GM23338 (cell line): ENCODE results near the gene TBC1D21. TPM values are rescaled to one million over a fixed set of nuclear protein-coding genes. Genes with fewer than 3 reads are reported as not detected.

Experiments used
- ATAC-seq: fragments of 200-7000 bp; cut with Tn5 transposase; 3 replicates; pipeline ENCODE4 v1.9.1; 2020
- DNase-seq: peaks from one replicate; pipeline ENCODE4 v3.0.0-alpha.2; 2015; ENCODE audit warnings: low spot score
- H2AFZ ChIP-seq: fragments of 200-600 bp; sonication (generic); 2 replicates; pipeline ENCODE4 v1.8.0; 2016; ENCODE audit warnings: antibody characterized with exemption, mild to moderate bottlenecking, moderate library complexity
- H3F3A ChIP-seq: fragments of 200-600 bp; sonication (generic); replicated peaks from 2 replicates; pipeline ENCODE4 v1.8.0; 2017; ENCODE audit warnings: antibody characterized with exemption, mixed run types, low read depth
- H3K27ac ChIP-seq: fragments of 200-600 bp; sonication (generic); 2 replicates; pipeline ENCODE4 v1.6.1; 2016; ENCODE audit warnings: low read depth
- H3K27me3 ChIP-seq: fragments of 200-600 bp; sonication (generic); 2 replicates; pipeline ENCODE4 v1.8.0; 2016; ENCODE audit warnings: mild to moderate bottlenecking, mixed run types, moderate library complexity; ENCODE audit not compliant: insufficient read depth
- H3K36me3 ChIP-seq: fragments of 200-600 bp; sonication (generic); 2 replicates; pipeline ENCODE4 v1.8.0; 2016; ENCODE audit warnings: mild to moderate bottlenecking; ENCODE audit not compliant: insufficient read depth
- H3K4me1 ChIP-seq: fragments of 200-600 bp; sonication (generic); 2 replicates; pipeline ENCODE4 v1.8.0; 2016; ENCODE audit warnings: mild to moderate bottlenecking, moderate library complexity; ENCODE audit not compliant: insufficient read depth
- H3K4me2 ChIP-seq: fragments of 200-600 bp; sonication (generic); 2 replicates; pipeline ENCODE4 v1.7.1; 2017; ENCODE audit warnings: mixed run types
- H3K4me3 ChIP-seq: fragments of 200-600 bp; sonication (generic); 2 replicates; pipeline ENCODE4 v1.6.1; 2016; ENCODE audit warnings: mixed run types
- H3K79me2 ChIP-seq: fragments of 200-600 bp; sonication (generic); replicated peaks from 2 replicates; pipeline ENCODE4 v1.8.0; 2017; ENCODE audit warnings: mild to moderate bottlenecking; ENCODE audit not compliant: insufficient read depth
- H3K9me2 ChIP-seq: fragments of 200-600 bp; sonication (generic); 2 replicates; pipeline ENCODE4 v1.8.0; 2017; ENCODE audit not compliant: insufficient read depth
- H4K20me1 ChIP-seq: fragments of 200-600 bp; sonication (generic); replicated peaks from 2 replicates; pipeline ENCODE4 v1.8.0; 2017; ENCODE audit warnings: mild to moderate bottlenecking; ENCODE audit not compliant: insufficient read depth
- H3K27ac Mint-ChIP-seq: 2 replicates; pipeline ENCODE4 v1.8.0; 2020; ENCODE audit warnings: inconsistent platforms, mild to moderate bottlenecking, moderate library complexity, mixed read lengths
- H3K27me3 Mint-ChIP-seq: 3 replicates; pipeline ENCODE4 v1.8.0; 2022; ENCODE audit warnings: low read depth, mild to moderate bottlenecking, moderate library complexity, mixed read lengths, inconsistent platforms; ENCODE audit not compliant: insufficient read depth, poor library complexity
- H3K36me3 Mint-ChIP-seq: 3 replicates; pipeline ENCODE4 v1.8.0; 2021; ENCODE audit warnings: low read depth, mild to moderate bottlenecking, inconsistent platforms, moderate library complexity, mixed read lengths
- H3K4me1 Mint-ChIP-seq: 3 replicates; pipeline ENCODE4 v1.8.0; 2020; ENCODE audit warnings: mild to moderate bottlenecking, inconsistent platforms, mixed read lengths
- H3K4me3 Mint-ChIP-seq: 3 replicates; pipeline ENCODE4 v1.8.0; 2021; ENCODE audit warnings: moderate library complexity, mild to moderate bottlenecking, inconsistent platforms, mixed read lengths
- H3K9me3 Mint-ChIP-seq: 3 replicates; pipeline ENCODE4 v1.8.0; 2020; ENCODE audit warnings: moderate library complexity, mild to moderate bottlenecking, inconsistent platforms, mixed read lengths
- CREB1 ChIP-seq: fragments of 250-450 bp; sonication (Bioruptor Pico); IDR thresholded peaks from 2 replicates; pipeline ENCODE4 v1.5.0; 2020; ENCODE audit warnings: low read depth, mild to moderate bottlenecking, moderate library complexity
- EZH2 ChIP-seq: fragments of 200-600 bp; sonication (generic); IDR thresholded peaks from one replicate; pipeline ENCODE4 v1.8.0; 2017; ENCODE audit warnings: antibody characterized with exemption, mild to moderate bottlenecking, low read depth; ENCODE audit not compliant: unreplicated experiment
- EZH2phosphoT487 ChIP-seq: fragments of 200-600 bp; sonication (generic); IDR thresholded peaks from one replicate; pipeline ENCODE4 v1.8.1; 2018; ENCODE audit warnings: antibody characterized with exemption; ENCODE audit not compliant: unreplicated experiment
- JUNB ChIP-seq: IDR thresholded peaks from one replicate; pipeline ENCODE4 v1.6.1; 2016; ENCODE audit warnings: antibody characterized with exemption; ENCODE audit not compliant: unreplicated experiment
- NANOG ChIP-seq: IDR thresholded peaks from 2 replicates; pipeline ENCODE4 v1.6.1; 2016; ENCODE audit warnings: antibody characterized with exemption, borderline replicate concordance
- POLR2AphosphoS5 ChIP-seq: IDR thresholded peaks from 2 replicates; pipeline ENCODE4 v1.6.1; 2016; ENCODE audit warnings: antibody characterized with exemption, low read depth
- STAT1 ChIP-seq: IDR thresholded peaks from one replicate; pipeline ENCODE4 v1.6.1; 2016; ENCODE audit warnings: antibody characterized with exemption; ENCODE audit not compliant: unreplicated experiment
- ZNF114 ChIP-seq: fragments of 250-450 bp; sonication (Bioruptor Pico); IDR thresholded peaks from 2 replicates; pipeline ENCODE4 v1.5.0; 2020; ENCODE audit warnings: mild to moderate bottlenecking, moderate library complexity
- ZNF331 ChIP-seq: fragments of 250-450 bp; sonication (Bioruptor Pico); IDR thresholded peaks from 2 replicates; pipeline ENCODE4 v1.5.0; 2020; ENCODE audit warnings: low read depth, mild to moderate bottlenecking, moderate library complexity
- polyA plus RNA-seq: library from polyadenylated mRNA; unstranded; fragments of >200 nt; fragmentation: Nextera tagmentation; extraction: Ambion mirVana; gene quantifications from 2 replicates; pipeline ENCODE4 v1.2.1, GENCODE V29; 2016
- total RNA-seq: library from RNA; depleted of rRNA; stranded (reverse); fragments of >200 nt; shearing (Covaris generic); gene quantifications from 2 replicates; pipeline ENCODE4 v1.2.3, GENCODE V29; 2014
- TF ChIP-seq, protein P1 (sequence below), 2 experiments: fragments of 200-600 bp in 1 of 2; sonication (generic) in 1 of 2; conservative IDR thresholded peaks; 2 replicates each; pipeline versions ENCODE4 v1.5.1 to v1.6.1; 2016 to 2017; ENCODE audit warnings: antibody characterized with exemption in 2 of 2, low read depth in 2 of 2, mild to moderate bottlenecking in 2 of 2, moderate library complexity in 1 of 2
- TF ChIP-seq, protein P2 (sequence below): IDR thresholded peaks from 2 replicates; pipeline ENCODE4 v1.6.1; 2016; ENCODE audit warnings: antibody characterized with exemption
- TF ChIP-seq, protein P3 (sequence below): fragments of 250-450 bp; sonication (Bioruptor Pico); IDR thresholded peaks from 2 replicates; pipeline ENCODE4 v1.5.0; 2020; ENCODE audit warnings: mild to moderate bottlenecking, moderate library complexity
- TF ChIP-seq, protein P4 (sequence below): IDR thresholded peaks from one replicate; pipeline ENCODE4 v1.6.1; 2018; ENCODE audit warnings: antibody characterized with exemption; ENCODE audit not compliant: unreplicated experiment

TBC1D21 gene
- total and polyA plus RNA-seq, 2 experiments from 2014 or later = not detected

DNA sequence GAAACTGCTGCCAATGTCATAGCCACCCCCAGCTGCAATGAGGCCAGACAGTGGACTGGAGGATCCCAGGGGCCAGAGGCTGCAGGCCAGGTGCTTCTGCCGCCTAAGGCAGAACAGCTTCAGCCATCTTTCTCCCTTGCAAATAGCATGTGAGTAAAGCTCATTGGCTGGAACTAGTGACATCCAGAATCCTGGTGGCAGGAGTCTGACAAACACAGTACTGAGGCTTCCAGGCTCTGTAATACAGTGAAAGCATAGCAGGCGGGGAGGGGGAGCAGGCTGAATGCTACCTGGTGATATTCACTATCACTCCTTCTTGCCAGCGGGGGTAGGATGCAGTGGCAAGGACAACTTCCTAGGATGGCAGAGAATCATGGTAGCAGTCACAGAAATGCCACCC, 36.5 kb upstream of the TBC1D21 start:
- H3F3A ChIP-seq = no peaks in the 10 kb centered on the region
- TF ChIP-seq JUNB (no peak), CREB1 (CRISPR knock-in tag) (no peak), NANOG (no peak), POLR2AphosphoS5 (no peak), STAT1 (no peak), ZNF331 (CRISPR knock-in tag) (no peak), EZH2 (no peak), EZH2phosphoT487 (no peak), ZNF114 (CRISPR knock-in tag) (no peak)
- TF ChIP-seq, protein P1, sequence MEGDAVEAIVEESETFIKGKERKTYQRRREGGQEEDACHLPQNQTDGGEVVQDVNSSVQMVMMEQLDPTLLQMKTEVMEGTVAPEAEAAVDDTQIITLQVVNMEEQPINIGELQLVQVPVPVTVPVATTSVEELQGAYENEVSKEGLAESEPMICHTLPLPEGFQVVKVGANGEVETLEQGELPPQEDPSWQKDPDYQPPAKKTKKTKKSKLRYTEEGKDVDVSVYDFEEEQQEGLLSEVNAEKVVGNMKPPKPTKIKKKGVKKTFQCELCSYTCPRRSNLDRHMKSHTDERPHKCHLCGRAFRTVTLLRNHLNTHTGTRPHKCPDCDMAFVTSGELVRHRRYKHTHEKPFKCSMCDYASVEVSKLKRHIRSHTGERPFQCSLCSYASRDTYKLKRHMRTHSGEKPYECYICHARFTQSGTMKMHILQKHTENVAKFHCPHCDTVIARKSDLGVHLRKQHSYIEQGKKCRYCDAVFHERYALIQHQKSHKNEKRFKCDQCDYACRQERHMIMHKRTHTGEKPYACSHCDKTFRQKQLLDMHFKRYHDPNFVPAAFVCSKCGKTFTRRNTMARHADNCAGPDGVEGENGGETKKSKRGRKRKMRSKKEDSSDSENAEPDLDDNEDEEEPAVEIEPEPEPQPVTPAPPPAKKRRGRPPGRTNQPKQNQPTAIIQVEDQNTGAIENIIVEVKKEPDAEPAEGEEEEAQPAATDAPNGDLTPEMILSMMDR (conservative IDR thresholded peaks at IDR 0.05; ENCODE audit: low read depth in 2 of 2) = no peak
- TF ChIP-seq, protein P2, sequence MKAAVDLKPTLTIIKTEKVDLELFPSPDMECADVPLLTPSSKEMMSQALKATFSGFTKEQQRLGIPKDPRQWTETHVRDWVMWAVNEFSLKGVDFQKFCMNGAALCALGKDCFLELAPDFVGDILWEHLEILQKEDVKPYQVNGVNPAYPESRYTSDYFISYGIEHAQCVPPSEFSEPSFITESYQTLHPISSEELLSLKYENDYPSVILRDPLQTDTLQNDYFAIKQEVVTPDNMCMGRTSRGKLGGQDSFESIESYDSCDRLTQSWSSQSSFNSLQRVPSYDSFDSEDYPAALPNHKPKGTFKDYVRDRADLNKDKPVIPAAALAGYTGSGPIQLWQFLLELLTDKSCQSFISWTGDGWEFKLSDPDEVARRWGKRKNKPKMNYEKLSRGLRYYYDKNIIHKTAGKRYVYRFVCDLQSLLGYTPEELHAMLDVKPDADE = no peak
- TF ChIP-seq, protein P3, sequence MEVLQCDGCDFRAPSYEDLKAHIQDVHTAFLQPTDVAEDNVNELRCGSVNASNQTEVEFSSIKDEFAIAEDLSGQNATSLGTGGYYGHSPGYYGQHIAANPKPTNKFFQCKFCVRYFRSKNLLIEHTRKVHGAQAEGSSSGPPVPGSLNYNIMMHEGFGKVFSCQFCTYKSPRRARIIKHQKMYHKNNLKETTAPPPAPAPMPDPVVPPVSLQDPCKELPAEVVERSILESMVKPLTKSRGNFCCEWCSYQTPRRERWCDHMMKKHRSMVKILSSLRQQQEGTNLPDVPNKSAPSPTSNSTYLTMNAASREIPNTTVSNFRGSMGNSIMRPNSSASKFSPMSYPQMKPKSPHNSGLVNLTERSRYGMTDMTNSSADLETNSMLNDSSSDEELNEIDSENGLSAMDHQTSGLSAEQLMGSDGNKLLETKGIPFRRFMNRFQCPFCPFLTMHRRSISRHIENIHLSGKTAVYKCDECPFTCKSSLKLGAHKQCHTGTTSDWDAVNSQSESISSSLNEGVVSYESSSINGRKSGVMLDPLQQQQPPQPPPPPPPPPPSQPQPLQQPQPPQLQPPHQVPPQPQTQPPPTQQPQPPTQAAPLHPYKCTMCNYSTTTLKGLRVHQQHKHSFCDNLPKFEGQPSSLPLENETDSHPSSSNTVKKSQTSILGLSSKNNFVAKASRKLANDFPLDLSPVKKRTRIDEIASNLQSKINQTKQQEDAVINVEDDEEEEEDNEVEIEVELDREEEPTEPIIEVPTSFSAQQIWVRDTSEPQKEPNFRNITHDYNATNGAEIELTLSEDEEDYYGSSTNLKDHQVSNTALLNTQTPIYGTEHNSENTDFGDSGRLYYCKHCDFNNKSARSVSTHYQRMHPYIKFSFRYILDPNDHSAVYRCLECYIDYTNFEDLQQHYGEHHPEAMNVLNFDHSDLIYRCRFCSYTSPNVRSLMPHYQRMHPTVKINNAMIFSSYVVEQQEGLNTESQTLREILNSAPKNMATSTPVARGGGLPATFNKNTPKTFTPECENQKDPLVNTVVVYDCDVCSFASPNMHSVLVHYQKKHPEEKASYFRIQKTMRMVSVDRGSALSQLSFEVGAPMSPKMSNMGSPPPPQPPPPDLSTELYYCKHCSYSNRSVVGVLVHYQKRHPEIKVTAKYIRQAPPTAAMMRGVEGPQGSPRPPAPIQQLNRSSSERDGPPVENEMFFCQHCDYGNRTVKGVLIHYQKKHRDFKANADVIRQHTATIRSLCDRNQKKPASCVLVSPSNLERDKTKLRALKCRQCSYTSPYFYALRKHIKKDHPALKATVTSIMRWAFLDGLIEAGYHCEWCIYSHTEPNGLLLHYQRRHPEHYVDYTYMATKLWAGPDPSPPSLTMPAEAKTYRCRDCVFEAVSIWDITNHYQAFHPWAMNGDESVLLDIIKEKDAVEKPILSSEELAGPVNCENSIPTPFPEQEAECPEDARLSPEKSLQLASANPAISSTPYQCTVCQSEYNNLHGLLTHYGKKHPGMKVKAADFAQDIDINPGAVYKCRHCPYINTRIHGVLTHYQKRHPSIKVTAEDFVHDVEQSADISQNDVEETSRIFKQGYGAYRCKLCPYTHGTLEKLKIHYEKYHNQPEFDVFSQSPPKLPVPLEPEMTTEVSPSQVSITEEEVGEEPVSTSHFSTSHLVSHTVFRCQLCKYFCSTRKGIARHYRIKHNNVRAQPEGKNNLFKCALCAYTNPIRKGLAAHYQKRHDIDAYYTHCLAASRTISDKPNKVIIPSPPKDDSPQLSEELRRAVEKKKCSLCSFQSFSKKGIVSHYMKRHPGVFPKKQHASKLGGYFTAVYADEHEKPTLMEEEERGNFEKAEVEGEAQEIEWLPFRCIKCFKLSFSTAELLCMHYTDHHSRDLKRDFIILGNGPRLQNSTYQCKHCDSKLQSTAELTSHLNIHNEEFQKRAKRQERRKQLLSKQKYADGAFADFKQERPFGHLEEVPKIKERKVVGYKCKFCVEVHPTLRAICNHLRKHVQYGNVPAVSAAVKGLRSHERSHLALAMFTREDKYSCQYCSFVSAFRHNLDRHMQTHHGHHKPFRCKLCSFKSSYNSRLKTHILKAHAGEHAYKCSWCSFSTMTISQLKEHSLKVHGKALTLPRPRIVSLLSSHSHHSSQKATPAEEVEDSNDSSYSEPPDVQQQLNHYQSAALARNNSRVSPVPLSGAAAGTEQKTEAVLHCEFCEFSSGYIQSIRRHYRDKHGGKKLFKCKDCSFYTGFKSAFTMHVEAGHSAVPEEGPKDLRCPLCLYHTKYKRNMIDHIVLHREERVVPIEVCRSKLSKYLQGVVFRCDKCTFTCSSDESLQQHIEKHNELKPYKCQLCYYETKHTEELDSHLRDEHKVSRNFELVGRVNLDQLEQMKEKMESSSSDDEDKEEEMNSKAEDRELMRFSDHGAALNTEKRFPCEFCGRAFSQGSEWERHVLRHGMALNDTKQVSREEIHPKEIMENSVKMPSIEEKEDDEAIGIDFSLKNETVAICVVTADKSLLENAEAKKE = no peak
- TF ChIP-seq, protein P4, sequence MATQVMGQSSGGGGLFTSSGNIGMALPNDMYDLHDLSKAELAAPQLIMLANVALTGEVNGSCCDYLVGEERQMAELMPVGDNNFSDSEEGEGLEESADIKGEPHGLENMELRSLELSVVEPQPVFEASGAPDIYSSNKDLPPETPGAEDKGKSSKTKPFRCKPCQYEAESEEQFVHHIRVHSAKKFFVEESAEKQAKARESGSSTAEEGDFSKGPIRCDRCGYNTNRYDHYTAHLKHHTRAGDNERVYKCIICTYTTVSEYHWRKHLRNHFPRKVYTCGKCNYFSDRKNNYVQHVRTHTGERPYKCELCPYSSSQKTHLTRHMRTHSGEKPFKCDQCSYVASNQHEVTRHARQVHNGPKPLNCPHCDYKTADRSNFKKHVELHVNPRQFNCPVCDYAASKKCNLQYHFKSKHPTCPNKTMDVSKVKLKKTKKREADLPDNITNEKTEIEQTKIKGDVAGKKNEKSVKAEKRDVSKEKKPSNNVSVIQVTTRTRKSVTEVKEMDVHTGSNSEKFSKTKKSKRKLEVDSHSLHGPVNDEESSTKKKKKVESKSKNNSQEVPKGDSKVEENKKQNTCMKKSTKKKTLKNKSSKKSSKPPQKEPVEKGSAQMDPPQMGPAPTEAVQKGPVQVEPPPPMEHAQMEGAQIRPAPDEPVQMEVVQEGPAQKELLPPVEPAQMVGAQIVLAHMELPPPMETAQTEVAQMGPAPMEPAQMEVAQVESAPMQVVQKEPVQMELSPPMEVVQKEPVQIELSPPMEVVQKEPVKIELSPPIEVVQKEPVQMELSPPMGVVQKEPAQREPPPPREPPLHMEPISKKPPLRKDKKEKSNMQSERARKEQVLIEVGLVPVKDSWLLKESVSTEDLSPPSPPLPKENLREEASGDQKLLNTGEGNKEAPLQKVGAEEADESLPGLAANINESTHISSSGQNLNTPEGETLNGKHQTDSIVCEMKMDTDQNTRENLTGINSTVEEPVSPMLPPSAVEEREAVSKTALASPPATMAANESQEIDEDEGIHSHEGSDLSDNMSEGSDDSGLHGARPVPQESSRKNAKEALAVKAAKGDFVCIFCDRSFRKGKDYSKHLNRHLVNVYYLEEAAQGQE = no peak
- H3K27ac Mint-ChIP-seq = no peak overlapping the region

More for the DNA sequence above, 36.5 kb upstream of the TBC1D21 start:
- no peak overlapping the region for H3K4me3 Mint-ChIP-seq
- no peak overlapping the region for H2AFZ ChIP-seq
- no peaks in the 10 kb centered on the region for H3K9me3 Mint-ChIP-seq
- no peak for ATAC-seq
- H3K27me3 Mint-ChIP-seq = peaks cover 17% of the 10 kb centered on the region
- H3K9me2 ChIP-seq = no peaks in the 10 kb centered on the region
- peaks cover 7% of the 10 kb centered on the region; the same call in 2 of the 3 replicates for H3K4me1 Mint-ChIP-seq
- H3K36me3 ChIP-seq = no peaks in the 10 kb centered on the region
- H4K20me1 ChIP-seq = no peaks in the 10 kb centered on the region
- H3K27me3 ChIP-seq = no peaks in the 10 kb centered on the region
- no peak overlapping the region for H3K27ac ChIP-seq
- H3K4me2 ChIP-seq = no peak overlapping the region
- DNase-seq = no peak
- no peaks in the 10 kb centered on the region for H3K79me2 ChIP-seq
- H3K4me1 ChIP-seq = no peaks in the 10 kb centered on the region
- H3K4me3 ChIP-seq = no peak overlapping the region
- H3K36me3 Mint-ChIP-seq = no peaks in the 10 kb centered on the region
